Activated T-cell treated with anti-CD3 and anti-CD28 coated beads for 48 hours (primary cell): Measurements from ENCODE around the gene NKAIN2.
"Not testable (repeated sequence)": the region's sequence is repeated elsewhere in the genome, so short reads cannot be mapped to it uniquely, and the experiment has no call there.

ENCODE experiments used
- DNase-seq: peaks from one replicate; pipeline ENCODE4 v3.0.0-alpha.2; 2020; ENCODE audit warnings: low read depth

NKAIN2 gene

GRCh38 chr6:124205921-124206320 lies 402.3 kb downstream of the NKAIN2 start:
- DNase-seq = no peak

DNA sequence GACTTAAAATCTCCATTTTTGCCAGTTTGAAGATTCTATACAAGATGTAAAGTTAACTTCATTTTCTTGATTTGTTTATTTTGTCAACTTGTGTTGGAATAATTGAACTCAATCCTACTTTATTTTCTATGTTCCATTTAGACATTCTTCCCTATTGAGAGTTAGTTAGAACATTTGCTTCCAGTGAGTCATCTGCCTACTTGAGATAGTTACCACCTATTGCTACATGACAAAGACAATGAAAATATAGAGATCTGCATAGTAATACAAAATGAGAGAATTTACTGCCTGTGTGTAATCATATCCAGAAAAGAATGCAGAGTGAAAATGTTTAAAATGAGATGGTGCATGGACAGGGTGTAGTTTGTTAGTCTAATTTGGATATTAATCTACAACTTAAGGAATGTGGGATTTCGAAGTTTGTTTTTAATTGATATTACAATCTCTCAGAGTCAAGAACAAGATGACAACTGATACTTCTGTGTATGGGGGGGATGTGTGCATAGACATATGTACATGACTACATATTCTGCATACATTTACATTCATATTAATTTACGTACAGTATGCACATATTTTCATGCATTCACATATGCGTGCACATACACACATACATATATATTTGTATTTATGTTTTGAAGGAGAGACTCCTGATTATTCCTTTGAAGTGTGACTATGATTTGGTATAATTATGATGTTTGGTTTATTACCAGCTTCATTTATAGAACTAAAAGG lies 420.1 kb downstream of the NKAIN2 start:
- no peak for DNase-seq

DNA sequence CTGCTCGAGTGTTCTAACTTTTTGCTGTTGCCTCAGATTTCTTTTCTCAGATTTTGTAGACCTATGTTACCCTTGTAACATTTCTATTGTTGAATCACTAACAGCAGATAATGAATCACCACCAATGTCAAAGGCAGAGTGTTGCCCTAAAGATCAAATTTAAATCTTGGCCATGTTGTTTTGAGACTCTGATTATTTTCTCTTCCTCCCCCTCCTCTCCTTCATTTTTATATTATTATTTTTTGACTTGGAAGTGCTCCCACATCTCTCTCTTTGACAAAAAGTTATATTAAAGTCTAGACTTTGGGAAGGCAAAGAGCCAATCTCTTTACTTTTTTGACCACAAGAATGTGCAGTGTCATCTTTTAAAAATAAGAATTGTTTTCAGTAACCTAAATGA lies 422.7 kb downstream of the NKAIN2 start:
- no peak for DNase-seq

- DNase-seq = no peak
Observed at GRCh38 chr6:124233221-124233620, 429.6 kb downstream of the NKAIN2 start.

DNA sequence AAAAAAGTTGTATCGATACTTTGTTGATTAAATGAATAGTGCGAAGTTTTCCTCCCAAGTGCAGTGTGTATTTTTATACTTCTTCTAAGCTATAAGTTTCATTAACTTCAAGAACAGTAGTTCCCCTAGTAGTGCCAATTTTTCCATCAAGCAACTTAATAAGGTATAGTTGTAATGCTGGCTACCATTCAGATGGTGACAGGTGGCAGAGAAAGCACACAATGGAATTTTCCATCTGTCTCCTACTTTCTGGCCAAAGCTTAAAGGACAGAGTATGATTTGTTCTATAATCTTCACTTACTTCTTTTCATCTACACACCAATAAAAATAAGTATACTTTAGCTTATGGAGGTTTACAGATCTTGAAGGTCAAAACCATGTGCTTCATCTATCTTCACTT lies 431.1 kb downstream of the NKAIN2 start:
- DNase-seq = no peak

DNA sequence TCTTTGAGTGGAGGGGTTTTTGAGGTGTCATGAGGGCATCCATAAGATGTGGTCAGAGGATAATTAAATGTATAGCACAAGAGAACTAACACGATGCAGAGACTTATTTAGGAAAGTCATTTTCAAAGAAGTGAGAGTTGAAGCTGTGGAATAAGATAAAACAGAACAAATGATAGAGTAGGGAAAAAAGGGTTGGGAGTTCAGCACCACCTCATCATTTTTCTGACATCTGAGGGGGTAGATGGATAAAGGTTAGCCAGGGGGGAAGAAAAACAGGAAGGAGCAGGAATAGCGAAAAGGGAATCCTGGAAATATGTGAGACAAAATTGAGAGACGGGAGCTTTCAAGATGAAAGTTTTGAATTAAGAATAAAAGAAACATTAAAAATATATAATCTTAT lies 434.2 kb downstream of the NKAIN2 start:
- no peak for DNase-seq

DNA sequence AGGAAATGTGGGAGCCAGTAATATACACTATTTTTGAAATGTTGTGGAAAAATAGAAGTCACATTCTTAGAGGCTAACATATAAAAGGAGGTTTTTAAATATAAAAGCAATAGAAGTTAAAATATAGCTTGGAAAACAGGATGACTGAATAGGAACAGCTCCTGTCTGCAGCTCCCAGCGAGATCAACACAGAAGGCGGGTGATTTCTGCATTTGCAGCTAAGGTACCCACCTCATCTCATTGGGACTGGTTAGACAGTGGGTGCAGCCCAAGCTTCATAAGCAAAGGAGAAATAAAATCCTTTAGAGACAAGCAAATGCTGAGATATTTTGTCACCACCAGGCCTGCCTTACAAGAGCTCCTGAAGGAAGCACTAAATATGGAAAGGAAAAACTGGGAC lies 434.7 kb downstream of the NKAIN2 start:
- not testable (repeated sequence) for DNase-seq

GRCh38 chr6:124254941-124255685 lies 451.4 kb downstream of the NKAIN2 start:
- DNase-seq = no peak

DNA sequence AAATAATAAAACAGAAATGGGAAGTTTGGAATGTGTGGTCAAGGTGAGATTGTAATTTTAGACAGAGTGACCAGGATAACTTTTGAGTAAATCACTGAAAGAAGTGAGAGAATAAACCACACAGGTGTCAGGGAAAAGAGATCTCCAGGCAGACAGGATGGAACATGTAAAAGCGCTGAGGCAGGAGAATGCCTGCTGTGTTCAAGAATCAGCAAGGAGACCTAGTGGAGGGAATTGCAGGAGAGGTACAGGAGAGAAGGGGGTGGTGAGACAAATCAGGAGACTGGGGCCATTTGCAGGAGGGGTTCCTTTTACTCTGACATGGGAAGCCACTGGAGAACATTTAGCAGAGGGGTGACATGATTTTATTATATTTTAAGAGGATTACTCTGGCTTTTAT lies 456.7 kb downstream of the NKAIN2 start:
- DNase-seq = no peak

GRCh38 chr6:124269733-124270132 lies 466.1 kb downstream of the NKAIN2 start:
- no peak for DNase-seq

DNA sequence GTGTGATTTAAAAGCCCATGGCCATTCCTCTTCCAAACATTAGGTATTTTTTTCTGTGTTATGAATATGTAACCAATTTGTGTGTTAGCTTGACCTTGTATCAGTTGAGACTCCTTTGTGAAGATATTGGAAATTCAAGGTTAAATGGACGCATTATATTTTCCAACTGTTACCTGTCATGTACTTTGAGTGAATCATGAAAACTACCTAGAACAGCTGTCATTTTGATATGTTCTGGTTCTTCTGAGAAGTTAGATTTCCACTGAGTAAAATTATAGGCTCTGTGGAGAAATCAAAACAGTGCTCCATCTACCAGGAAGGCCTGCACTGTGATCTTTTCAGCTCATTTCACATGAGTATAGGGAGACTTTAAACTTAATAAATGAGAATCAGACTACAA lies 470.0 kb downstream of the NKAIN2 start:
- DNase-seq = no peak

DNA sequence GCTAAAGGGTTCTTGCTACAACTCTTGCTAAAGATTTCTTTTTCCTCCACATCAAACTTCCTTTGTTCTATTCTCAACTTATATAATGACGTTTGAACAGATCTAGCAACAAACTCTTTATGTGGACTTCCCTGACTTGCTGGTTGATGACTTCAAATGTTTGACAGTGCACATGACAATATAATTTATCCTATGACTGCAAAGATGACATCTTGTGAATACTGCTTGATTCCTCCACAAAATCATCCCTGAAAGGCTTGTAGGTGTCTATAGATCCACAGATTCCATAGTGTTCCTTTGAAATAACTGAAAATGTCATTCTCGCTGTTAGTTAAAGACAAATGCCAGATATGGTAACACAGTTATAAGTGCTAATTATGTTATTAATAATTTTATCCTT lies 478.9 kb downstream of the NKAIN2 start:
- DNase-seq = no peak

DNA sequence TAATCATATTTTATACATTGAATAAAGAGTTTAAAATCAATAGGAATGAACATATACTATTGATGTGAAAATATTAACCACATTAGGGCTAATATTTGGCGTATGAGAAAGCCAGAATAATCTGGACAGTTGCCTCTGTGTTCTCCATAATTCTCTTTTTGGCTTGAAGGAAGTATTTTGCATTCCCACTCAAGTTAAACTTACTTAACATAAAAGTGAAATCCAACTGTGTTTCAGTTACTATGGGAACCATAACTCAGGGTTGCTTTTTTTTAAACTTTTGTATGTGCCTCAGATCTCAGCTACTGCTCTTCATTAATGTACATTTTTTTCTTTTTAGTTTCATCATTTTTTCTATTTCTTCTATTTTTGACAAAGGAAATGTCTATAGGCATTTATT lies 479.8 kb downstream of the NKAIN2 start:
- DNase-seq = no peak

- DNase-seq = no peak
Observed at GRCh38 chr6:124285146-124285545, 481.5 kb downstream of the NKAIN2 start.

DNA sequence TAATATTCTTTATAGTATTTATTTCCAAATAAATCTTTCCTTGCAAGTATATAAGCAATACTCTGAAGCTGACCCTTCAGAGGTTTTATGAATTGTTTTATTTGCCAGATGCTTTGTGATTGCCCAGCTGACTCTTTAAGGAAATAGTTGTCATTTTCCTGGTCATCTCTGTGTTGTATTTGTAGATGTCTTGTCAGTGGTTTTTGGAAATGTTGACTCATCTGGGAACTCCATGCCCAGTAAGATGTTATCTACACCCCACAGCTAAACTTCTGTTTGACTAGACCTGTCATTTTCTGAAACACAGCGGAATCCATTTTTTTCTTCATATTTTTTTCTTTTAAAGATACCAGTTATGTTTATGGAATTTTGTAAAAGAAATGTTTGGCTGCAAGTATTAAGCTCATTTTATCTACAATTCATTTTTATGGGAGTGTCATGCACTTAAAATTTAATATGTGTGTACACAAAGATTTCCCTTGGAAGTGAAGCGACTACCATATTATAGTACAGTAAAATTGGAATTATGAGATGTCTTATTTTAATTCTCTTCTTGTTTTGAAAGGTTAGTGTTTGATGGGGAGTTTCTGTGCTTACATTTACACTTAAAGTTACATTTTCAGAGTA lies 491.0 kb downstream of the NKAIN2 start:
- no peak for DNase-seq

- no peak for DNase-seq
Observed at GRCh38 chr6:124297507-124297906, 493.8 kb downstream of the NKAIN2 start.

GRCh38 chr6:124298730-124299129 lies 495.1 kb downstream of the NKAIN2 start:
- DNase-seq = no peak

- DNase-seq = not testable (repeated sequence)
Observed at GRCh38 chr6:124300907-124301306, 497.2 kb downstream of the NKAIN2 start.

- no peak for DNase-seq
Observed at GRCh38 chr6:124303971-124304370, 500.3 kb downstream of the NKAIN2 start.

- no peak for DNase-seq
Observed at GRCh38 chr6:124310139-124310538, 506.5 kb downstream of the NKAIN2 start.

DNA sequence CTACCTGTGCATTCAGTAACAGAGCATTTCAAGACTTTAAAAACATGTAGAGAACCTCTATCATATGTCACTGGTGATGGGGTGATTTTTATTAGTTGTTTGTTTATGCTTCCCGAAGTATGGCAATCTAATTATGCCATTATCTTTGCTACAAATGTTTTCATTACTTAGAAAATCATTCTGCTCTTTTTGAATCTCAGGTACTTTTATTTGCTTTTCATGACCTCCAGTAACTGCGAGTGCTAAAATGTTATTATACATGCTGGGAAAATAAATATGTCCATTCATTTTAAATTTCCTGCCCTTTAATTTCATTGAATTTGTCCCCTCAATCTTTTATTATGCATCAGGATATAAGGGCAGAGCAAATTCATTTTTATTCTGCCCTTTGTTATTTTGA lies 515.7 kb downstream of the NKAIN2 start:
- no peak for DNase-seq

GRCh38 chr6:124324237-124324636 lies 520.6 kb downstream of the NKAIN2 start:
- DNase-seq = no peak

DNA sequence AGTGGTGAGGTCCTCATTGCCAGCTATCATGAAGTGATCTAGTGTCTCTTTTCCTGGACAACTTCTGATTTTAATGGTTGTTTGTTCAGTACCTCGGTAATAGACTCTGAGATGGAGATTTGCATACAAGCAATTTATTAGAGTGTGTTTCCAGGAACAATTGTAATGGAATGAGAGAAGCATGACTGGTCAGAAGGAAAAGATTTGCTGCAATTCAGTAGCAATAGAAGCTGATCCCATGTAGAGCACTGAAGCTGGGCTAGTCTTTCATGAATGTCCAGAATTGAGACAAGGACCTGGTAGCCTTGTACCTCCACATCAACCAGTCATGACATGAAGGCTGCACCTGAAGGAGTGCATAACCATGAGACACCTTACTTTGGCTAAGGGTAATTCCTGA lies 526.5 kb downstream of the NKAIN2 start:
- no peak for DNase-seq
